GM12878 (cell line): ENCODE data around the gene ADGRD2. TPM values are rescaled to one million over a fixed set of nuclear protein-coding genes. Genes with fewer than 3 reads are reported as not detected.

Experiments
- ATF3 ChIP-seq: IDR thresholded peaks from 2 replicates; pipeline ENCODE4 v1.6.1; 2011; ENCODE audit warnings: low read depth, mild to moderate bottlenecking, low read length, moderate library complexity, borderline replicate concordance; ENCODE audit errors: extremely low read depth
- ATF7 ChIP-seq: fragments of 450-650 bp; IDR thresholded peaks from 2 replicates; pipeline ENCODE4 v1.6.1; 2016; ENCODE audit warnings: low read depth, mild to moderate bottlenecking
- BCLAF1 ChIP-seq: fragments of 450-650 bp; IDR thresholded peaks from 2 replicates; pipeline ENCODE4 v1.6.1; 2017; ENCODE audit warnings: antibody characterized with exemption, mild to moderate bottlenecking, moderate library complexity
- EGR1 ChIP-seq, 2 experiments: IDR thresholded peaks; 1 replicate in 1 of 2; 2 replicates in 1 of 2; pipeline ENCODE4 v1.6.1; 2011 to 2012; ENCODE audit warnings: low read depth in 2 of 2, low read length in 2 of 2, borderline replicate concordance in 1 of 2, mild to moderate bottlenecking in 1 of 2, moderate library complexity in 1 of 2
- HCFC1 ChIP-seq: fragments of 150-350 bp; IDR thresholded peaks from 2 replicates; pipeline ENCODE4 v1.6.1; 2014; ENCODE audit warnings: low read length
- HDAC6 ChIP-seq: fragments of 200-600 bp; sonication (generic); IDR thresholded peaks from one replicate; pipeline ENCODE4 v1.8.0; 2017; ENCODE audit warnings: antibody characterized with exemption; ENCODE audit not compliant: unreplicated experiment
- JUND ChIP-seq: IDR thresholded peaks from 2 replicates; pipeline ENCODE4 v1.6.1; 2012; ENCODE audit warnings: low read depth, mild to moderate bottlenecking, low read length, improper control_type of control experiment, moderate library complexity
- NR2C2 ChIP-seq: IDR thresholded peaks from 2 replicates; pipeline ENCODE4 v1.6.1; 2011; ENCODE audit warnings: borderline replicate concordance, low read depth; ENCODE audit not compliant: control insufficient read depth, insufficient read length
- PAX5 ChIP-seq: IDR thresholded peaks from 2 replicates; pipeline ENCODE4 v1.6.1; 2011; ENCODE audit warnings: low read depth, low read length, borderline replicate concordance
- RAD21 ChIP-seq: IDR thresholded peaks from 2 replicates; pipeline ENCODE4 v1.6.1; 2011; ENCODE audit warnings: mild to moderate bottlenecking, low read depth, low read length, moderate library complexity; ENCODE audit not compliant: insufficient read depth
- SRF ChIP-seq, 2 experiments: IDR thresholded peaks; 2 replicates each; pipeline ENCODE4 v1.6.1; 2011; ENCODE audit warnings: low read depth in 2 of 2, low read length in 2 of 2, mild to moderate bottlenecking in 1 of 2, moderate library complexity in 1 of 2
- SUPT20H ChIP-seq: IDR thresholded peaks from 2 replicates; pipeline ENCODE4 v1.6.1; 2011; ENCODE audit warnings: low read depth, mild to moderate bottlenecking, low read length, moderate library complexity, borderline replicate concordance; ENCODE audit not compliant: control insufficient read depth
- YY1 ChIP-seq: IDR thresholded peaks from 2 replicates; pipeline ENCODE4 v1.6.1; 2011; ENCODE audit warnings: low read depth, mild to moderate bottlenecking, low read length
- ZNF384 ChIP-seq: IDR thresholded peaks from 2 replicates; pipeline ENCODE4 v1.6.1; 2012; ENCODE audit warnings: low read depth, mild to moderate bottlenecking, low read length, improper control_type of control experiment, borderline replicate concordance
- polyA plus RNA-seq, 11 experiments: library from polyadenylated mRNA; depleted of rRNA in 4 of 11; unstranded in 6 of 11; stranded (reverse) in 5 of 11; fragments of >200 nt; fragmentation: Nextera tagmentation in 4 of 11; fragmentation: Illumina TruSeq in 1 of 11; extraction: Ambion mirVana in 4 of 11; extraction: Trizol in 1 of 11; gene quantifications; 1 replicate in 1 of 11; 2 replicates in 10 of 11; pipeline versions ENCODE4 v1.2.1 to v1.2.3, GENCODE V29; 2011 to 2016; ENCODE audit warnings: inconsistent platforms in 2 of 11, missing spikeins in 2 of 11, low read depth in 1 of 11
- total RNA-seq, 4 experiments: library from RNA; depleted of rRNA in 3 of 4; stranded (reverse); fragments of >200 nt in 3 of 4; fragmentation: Illumina TruSeq in 1 of 4; extraction: Trizol in 1 of 4; gene quantifications; 2 replicates each; pipeline versions ENCODE4 v1.2.1 to v1.2.3, GENCODE V29; 2013 to 2021
- TF ChIP-seq, protein P1 (sequence below): IDR thresholded peaks from 2 replicates; pipeline ENCODE4 v1.6.1; 2012; ENCODE audit warnings: low read depth, low read length, improper control_type of control experiment
- TF ChIP-seq, protein P2 (sequence below): fragments of 450-650 bp; formaldehyde crosslinking; IDR thresholded peaks from 2 replicates; pipeline ENCODE4 v1.4.0; 2022; ENCODE audit warnings: mild to moderate bottlenecking, moderate library complexity
- TF ChIP-seq, protein P3 (sequence below): IDR thresholded peaks from 2 replicates; pipeline ENCODE4 v1.6.1; 2011; ENCODE audit warnings: borderline replicate concordance, low read depth, mild to moderate bottlenecking, moderate library complexity, mixed read lengths, low read length; ENCODE audit not compliant: insufficient read depth; ENCODE audit errors: extremely low read length

Gene ADGRD2
- total and polyA plus RNA-seq, 10 of the 15 experiments (the other 5 are each of a cell fraction or from before 2014, with no cell fraction given): not detected

DNA sequence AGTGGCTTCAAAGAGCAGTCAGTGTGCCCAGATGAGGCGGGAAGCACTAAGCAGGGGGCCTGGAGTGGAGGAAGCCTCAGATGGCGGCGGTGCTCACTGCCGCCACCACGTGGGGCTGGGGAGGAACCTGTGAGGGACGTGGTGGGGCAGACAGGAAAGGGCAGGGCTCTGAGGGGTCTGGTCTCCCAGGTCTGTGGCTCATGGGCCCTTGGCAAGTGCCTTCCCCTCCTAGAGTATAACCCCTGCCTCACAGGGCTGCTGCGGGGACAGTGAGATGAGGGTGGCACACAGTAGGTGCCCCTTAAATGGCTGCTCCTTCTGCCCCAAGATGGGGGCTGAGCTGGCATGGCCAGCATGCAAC is 30.4 kb downstream of the ADGRD2 start (continued):
- TF ChIP-seq BCLAF1 (no peak), ATF7 (no peak), RAD21 (peak; percentile 27; the same call in 1 of the 2 replicates), ATF3 (no peak), EGR1 (IDR thresholded peaks at IDR 0.05; ENCODE audit: borderline replicate concordance in 1 of 2, low read depth in 2 of 2, low read length in 2 of 2) (no peak), ZNF384 (no peak), HDAC6 (no peak), SRF (IDR thresholded peaks at IDR 0.05; ENCODE audit: low read depth in 2 of 2, low read length in 2 of 2) (no peak), PAX5 (no peak), SUPT20H (no peak), JUND (no peak), YY1 (peak; percentile 69; the same call in 1 of the 2 replicates), HCFC1 (no peak), NR2C2 (no peak)
- TF ChIP-seq, protein P1, sequence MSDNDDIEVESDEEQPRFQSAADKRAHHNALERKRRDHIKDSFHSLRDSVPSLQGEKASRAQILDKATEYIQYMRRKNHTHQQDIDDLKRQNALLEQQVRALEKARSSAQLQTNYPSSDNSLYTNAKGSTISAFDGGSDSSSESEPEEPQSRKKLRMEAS: no peak
- TF ChIP-seq, protein P2, sequence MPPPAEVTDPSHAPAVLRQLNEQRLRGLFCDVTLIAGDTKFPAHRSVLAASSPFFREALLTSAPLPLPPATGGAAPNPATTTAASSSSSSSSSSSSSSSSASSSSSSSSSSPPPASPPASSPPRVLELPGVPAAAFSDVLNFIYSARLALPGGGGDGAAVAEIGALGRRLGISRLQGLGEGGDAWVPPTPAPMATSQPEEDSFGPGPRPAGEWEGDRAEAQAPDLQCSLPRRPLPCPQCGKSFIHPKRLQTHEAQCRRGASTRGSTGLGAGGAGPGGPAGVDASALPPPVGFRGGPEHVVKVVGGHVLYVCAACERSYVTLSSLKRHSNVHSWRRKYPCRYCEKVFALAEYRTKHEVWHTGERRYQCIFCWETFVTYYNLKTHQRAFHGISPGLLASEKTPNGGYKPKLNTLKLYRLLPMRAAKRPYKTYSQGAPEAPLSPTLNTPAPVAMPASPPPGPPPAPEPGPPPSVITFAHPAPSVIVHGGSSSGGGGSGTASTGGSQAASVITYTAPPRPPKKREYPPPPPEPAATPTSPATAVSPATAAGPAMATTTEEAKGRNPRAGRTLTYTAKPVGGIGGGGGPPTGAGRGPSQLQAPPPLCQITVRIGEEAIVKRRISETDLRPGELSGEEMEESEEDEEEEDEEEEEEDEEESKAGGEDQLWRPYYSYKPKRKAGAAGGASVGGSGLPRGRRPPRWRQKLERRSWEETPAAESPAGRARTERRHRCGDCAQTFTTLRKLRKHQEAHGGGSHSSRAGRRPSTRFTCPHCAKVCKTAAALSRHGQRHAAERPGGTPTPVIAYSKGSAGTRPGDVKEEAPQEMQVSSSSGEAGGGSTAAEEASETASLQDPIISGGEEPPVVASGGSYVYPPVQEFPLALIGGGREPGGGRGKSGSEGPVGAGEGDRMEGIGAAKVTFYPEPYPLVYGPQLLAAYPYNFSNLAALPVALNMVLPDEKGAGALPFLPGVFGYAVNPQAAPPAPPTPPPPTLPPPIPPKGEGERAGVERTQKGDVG: no peak
- TF ChIP-seq, protein P3, sequence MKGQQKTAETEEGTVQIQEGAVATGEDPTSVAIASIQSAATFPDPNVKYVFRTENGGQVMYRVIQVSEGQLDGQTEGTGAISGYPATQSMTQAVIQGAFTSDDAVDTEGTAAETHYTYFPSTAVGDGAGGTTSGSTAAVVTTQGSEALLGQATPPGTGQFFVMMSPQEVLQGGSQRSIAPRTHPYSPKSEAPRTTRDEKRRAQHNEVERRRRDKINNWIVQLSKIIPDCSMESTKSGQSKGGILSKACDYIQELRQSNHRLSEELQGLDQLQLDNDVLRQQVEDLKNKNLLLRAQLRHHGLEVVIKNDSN: peak; percentile 27
- TF ChIP-seq, all 136 proteins: peak for 5
